22Rv1 (cell line): Measurements from ENCODE around the gene PRKAR1B.
"Not testable (repeated sequence)": the region's sequence is repeated elsewhere in the genome, so short reads cannot be mapped to it uniquely, and the experiment has no call there.

ENCODE experiments used
- H3K27ac ChIP-seq: fragments of 450-650 bp; 2 replicates; pipeline ENCODE4 v1.5.1; 2017
- CTCF ChIP-seq: fragments of 450-650 bp; IDR thresholded peaks from 2 replicates; pipeline ENCODE4 v1.5.1; 2017; ENCODE audit warnings: mild to moderate bottlenecking
- ZFX ChIP-seq: fragments of 450-650 bp; IDR thresholded peaks from 2 replicates; pipeline ENCODE4 v1.6.1; 2017; ENCODE audit warnings: antibody characterized with exemption, borderline replicate concordance

PRKAR1B gene

GRCh38 chr7:552868-553635 lies 174.0 kb downstream of the PRKAR1B start:
- H3K27ac ChIP-seq: no peak overlapping the region
- no peak for TF ChIP-seq CTCF
- TF ChIP-seq ZFX: no peak

- not testable (repeated sequence) for H3K27ac ChIP-seq
Measured at GRCh38 chr7:552151-552867, 174.8 kb downstream of the PRKAR1B start.

GRCh38 chr7:551615-551970 lies 175.5 kb downstream of the PRKAR1B start:
- not testable (repeated sequence) for H3K27ac ChIP-seq

- H3K27ac ChIP-seq: no peak overlapping the region
- TF ChIP-seq ZFX (no peak), CTCF (no peak)
Measured at GRCh38 chr7:550881-551614, 176.0 kb downstream of the PRKAR1B start.

GRCh38 chr7:549891-550625 lies 177.0 kb downstream of the PRKAR1B start:
- TF ChIP-seq ZFX: no peak
- no peak for TF ChIP-seq CTCF
- no peak overlapping the region for H3K27ac ChIP-seq

GRCh38 chr7:549066-549890 lies 177.8 kb downstream of the PRKAR1B start:
- TF ChIP-seq ZFX (no peak), CTCF (no peak)
- H3K27ac ChIP-seq: no peak overlapping the region

GRCh38 chr7:548401-548800 lies 178.7 kb downstream of the PRKAR1B start:
- TF ChIP-seq ZFX: no peak
- TF ChIP-seq CTCF: no peak
- no peak overlapping the region for H3K27ac ChIP-seq
